Measurements from ENCODE around the gene BRD1.
"Not testable (repeated sequence)": the region's sequence is repeated elsewhere in the genome, so short reads cannot be mapped to it uniquely, and the experiment has no call there.

Gene BRD1

GRCh38 chr22:49767355-49768062 is 60.2 kb downstream of the BRD1 start:
- DNase-seq, result no peak

DNA sequence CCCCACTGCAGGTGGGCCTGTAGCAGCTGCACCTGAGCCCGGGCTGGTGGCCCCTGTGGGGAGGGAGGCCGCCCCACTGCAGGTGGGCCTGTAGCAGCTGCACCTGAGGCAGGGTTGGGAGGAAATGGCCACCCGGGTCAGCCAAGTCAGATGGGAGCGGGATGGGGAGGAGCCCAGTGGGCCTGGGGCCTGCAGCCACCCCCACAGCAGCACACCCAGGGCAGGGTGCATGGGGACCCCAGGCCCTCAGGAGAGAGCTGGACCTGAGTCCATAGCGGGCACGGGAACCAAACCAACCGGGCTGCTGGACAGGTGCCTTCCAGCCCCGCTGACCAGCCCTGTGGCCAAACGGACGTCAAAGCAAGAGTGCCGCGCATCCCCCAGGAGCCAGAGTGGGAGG is 61.7 kb downstream of the BRD1 start:
- DNase-seq, result no peak

DNA sequence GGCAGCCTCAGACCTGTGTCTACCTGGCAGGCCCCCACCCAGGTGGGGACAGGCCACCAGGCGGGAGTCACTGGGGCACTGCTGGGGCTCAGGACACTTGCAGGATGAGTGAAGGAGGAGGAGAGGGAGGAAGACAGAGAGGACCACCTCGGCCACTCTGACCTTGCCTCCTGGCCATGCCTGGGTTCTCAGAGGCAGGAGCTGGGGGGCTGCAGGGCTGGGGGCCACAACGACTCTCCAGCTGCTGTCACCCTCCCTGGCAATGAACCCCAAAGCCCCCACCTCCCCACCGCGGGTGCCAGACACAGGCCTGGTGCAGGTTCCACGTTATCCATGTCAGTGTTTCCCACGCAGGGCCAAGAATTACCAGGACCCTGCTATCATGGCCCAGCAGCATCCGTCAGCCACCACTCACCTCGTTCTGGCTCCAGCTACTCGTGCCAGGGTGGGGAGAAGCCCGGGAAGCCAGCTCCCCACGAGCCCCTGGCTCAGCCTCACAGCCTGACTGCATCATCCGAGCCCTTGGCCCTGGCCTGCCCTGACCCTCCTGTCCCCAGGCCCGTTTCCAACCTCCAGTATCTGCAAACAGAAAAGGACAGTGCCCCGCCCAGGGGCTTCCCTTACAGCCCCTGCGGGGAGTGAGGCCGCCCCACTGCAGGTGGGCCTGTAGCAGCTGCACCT is 62.4 kb downstream of the BRD1 start:
- no peak for DNase-seq

DNA sequence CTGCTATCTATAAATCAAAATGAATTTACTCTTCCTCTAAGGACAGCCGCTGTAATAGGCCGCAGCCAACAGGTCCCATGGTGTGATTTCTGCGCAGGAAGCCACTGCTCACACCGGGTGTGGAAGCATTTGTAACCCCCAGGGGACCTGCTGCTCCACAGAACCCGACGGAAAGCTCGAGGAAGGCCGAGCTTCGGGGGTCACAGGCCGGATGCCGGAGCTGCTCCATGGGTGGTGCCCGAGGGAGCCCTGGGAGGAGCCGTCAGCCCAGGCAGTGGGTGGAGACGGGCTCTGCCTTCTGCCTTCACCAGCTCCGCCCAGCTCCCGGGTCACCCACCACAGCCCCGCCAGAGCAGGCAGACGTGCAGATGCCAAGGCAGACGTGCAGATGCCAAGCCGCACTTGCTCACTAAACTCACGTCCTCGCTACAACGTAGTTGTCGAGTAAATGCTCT is 63.5 kb downstream of the BRD1 start:
- DNase-seq, result no peak

DNA sequence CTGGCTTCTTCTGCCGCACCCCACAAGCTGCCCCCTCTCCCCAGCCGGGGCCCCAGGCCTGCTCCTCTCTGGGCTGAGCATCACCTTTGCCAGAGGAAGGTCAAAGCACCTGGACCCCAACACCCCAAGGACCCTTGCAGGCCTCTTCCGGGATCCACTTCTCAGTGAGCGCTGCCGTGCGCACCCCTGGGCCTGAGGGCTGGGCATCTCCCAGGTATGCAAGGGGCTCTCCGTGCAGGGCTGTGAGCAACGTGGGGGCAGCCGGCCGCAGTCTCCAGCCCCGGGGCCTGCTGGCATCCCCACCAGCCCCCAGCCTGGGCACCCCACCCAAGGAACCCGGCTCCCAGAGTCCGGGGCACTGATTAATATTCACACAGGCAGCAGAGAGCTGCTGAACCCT is 64.0 kb downstream of the BRD1 start:
- DNase-seq, result no peak

DNA sequence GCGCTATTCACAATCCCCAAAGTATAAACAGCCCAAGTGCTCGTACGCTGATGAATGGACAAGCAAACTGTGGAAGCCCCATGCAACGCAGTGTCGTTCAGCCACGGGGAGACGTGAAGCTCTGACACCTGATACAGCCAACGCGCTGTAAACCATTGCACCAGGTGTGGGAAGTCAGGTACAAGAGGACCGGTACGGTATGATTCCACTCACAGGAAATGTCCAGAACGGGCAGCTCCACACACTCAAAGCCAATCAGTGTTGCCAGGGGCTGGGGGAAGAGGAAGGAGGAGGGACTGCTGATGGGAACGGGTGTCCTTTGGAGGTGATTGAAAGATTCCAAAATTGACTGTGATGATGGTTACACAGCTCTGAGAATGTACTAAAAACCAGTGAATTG is 64.5 kb downstream of the BRD1 start:
- no peak for DNase-seq

DNA sequence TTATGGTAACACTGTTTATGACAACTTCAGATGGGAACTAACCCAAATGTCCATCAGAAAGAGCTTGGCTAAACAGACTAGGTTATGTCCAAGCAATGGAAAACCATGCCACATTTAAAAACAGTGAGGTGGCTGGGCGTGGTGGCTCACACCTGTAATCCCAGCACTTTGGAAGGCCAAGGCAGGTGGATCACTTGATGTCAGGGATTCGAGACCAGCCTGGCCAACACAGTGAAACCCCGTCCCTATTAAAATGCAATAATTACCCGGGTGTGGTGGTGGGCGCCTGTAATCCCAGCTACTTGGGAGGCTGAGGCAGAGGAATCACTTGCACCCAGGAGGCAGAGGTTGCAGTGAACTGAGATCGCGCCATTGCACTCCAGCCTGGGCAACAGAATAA is 65.1 kb downstream of the BRD1 start:
- DNase-seq, result not testable (repeated sequence)

DNA sequence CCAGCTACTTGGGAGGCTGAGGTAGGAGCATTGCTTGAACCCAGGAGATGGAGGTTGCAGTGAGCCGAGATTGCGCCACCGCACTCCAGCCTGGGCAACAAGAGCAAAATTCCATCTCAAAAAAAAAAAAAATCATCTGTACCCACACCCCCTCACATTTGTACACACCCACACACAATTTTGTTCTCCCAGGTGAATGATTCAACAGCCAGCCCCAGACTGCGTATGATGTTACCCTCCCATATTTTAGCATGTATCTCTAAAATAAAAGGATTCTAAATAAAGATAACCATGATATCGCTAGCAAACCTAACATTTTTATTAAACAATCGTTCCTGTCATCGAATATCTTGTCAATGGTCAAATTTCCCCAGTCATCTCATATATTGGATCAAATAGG is 65.8 kb downstream of the BRD1 start:
- no peak for DNase-seq

DNA sequence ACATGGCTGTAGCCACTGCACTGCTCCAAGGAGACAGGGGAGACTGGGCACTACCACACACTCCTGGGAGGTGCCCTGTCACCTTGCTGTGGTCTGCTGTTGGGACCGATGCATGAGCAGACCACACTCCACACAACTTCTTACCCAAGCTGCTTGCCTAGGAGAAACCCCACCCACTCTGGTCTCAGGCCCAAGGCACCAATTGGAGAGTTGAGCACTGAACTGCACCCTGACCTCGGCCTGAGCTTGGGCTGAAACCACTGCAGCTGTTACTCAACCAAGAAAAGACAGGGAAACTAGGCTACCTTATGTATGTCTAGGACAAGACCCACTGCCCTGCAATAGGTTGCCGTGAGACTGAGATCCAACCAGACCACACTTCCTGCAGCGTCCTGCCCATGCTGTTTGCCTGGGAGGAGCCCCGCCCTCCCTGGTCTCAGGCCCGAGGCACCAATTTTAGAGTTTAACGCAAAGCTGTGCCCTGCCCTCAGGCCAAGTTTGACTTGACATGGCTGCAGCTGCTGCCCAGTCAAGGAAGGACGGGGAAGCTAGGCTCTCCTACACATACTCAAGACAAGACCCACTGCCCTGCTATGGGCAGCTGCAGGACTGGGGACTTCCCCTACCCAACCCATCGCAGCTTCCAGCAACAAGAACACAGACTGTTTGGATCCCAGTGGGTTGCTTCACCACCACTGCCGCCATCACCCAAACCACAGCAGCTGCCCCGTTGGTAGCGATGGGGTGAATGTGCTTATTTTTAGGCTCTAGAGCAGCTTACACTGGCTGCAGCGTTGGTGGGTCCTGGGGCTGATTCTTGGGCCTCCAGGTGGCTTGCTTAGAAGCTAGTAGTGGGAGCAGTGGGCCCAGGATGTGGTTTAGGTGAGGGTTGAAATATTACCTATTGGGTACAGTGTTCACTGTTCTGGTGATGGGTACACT is 66.8 kb downstream of the BRD1 start:
- DNase-seq, result no peak

DNA sequence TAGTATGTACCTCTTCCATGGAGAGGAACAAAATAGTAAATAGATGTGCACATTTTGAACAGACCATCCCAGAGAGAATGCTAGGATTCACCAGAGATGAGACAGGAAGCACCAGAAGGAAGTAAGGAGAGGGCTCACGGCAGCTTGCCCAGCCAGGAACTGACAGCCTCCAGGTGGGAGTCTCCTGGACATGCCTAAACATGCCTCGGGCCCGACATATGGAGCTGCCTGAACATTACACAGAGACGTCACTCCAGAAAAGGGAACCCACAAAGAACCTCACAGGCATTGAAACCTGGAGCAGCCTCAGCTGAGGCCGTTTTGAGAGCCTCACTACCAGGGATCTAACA is 67.4 kb downstream of the BRD1 start:
- no peak for DNase-seq

GRCh38 chr22:49756676-49757075 is 71.0 kb downstream of the BRD1 start:
- DNase-seq, result no peak

GRCh38 chr22:49756201-49756600 is 71.5 kb downstream of the BRD1 start:
- DNase-seq, result no peak

GRCh38 chr22:49755631-49756001 is 72.1 kb downstream of the BRD1 start:
- DNase-seq, result no peak

GRCh38 chr22:49754696-49755630 is 72.7 kb downstream of the BRD1 start:
- DNase-seq, result no peak

- no peak for DNase-seq
Observed at GRCh38 chr22:49753961-49754695, 73.5 kb downstream of the BRD1 start.

DNA sequence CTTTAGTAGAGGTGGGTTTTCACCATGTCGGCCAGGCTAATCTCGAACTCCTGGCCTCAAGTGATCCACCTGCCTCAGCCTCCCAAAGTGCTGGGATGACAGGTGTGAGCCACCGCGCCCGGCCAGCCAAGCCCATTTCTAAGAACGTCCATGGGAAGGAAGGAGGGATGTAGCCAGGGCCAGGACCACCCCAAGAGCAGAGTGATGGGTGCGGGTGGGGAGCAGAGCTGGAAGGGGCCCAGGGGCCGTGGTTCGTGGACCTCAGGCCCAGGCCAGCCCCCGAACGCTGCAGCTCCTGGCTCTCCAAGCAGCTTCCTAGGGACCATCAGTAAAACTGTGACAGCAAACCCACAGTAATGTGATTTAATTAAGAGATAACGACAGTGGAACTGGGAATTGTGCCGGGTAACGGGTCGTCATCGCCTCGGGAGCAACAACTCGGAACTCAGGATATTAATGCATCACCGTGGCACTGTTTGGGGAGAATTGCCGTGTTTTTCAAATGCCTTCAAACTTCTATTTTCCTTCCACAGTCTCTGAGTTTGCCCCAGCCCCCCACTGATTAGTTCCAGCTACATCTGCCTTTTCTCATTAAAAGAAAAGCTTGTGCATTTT is 74.3 kb downstream of the BRD1 start:
- DNase-seq, result no peak

GRCh38 chr22:49752598-49753091 is 75.0 kb downstream of the BRD1 start:
- no peak for DNase-seq

- no peak for DNase-seq
Observed at GRCh38 chr22:49751966-49752597, 75.6 kb downstream of the BRD1 start.

GRCh38 chr22:49751318-49751965 is 76.2 kb downstream of the BRD1 start:
- no peak for DNase-seq

DNA sequence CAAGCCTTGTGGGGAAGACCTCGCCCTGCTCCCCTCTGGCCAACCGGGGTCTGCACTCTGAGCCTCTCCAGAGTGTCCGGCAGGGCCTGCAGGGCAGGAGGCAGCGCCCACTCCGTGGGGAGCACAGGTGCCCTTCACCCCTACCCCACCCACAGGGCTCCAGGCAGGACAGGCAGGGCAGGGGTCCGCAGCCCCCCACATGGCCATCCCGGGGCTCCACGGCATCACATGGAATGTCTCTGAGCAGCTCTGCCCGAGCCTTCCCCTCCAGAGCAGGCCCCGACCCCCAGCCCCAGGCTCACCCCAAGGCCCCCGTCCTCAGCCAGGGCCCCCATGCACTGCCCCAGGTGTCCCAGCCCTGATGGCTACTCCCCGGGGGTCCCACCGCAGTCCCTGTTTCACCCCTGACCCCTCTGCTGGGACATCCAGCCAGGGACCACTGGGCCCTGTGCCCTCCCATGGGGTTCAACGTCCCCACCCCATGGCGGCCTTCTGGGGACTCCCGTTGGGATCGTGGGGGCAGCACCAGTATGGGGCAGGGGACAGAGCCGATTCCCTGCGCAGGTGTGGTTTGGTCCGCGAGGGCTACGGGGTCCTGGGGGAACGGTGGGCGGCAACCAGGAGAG is 77.7 kb downstream of the BRD1 start:
- DNase-seq, result no peak

All from NCI-H187 treated with DMSO at 0.1 percent for 48 hours (cell line).